ENCODE results near the gene PIKFYVE.

DNA sequence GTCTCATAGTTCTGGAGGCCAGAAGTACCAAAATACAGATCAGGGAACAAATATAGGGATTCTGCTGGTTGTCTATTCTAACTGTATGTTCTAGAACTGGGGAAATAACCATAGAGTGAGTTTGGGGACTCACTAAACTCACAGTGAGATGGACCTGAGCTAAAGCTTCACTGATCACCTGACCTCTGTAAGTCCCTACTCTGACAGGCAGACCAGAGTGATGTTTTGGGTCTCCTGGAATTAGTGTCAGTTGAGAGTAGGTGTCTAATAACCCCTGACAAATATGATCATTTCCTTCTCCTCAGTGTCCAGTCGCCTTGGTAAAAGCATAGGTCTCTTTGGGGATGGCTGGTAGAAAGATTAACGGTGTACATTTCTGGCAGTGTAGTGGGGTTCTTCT is 14.2 kb downstream of the PIKFYVE start:
- TF ChIP-seq, protein P1, sequence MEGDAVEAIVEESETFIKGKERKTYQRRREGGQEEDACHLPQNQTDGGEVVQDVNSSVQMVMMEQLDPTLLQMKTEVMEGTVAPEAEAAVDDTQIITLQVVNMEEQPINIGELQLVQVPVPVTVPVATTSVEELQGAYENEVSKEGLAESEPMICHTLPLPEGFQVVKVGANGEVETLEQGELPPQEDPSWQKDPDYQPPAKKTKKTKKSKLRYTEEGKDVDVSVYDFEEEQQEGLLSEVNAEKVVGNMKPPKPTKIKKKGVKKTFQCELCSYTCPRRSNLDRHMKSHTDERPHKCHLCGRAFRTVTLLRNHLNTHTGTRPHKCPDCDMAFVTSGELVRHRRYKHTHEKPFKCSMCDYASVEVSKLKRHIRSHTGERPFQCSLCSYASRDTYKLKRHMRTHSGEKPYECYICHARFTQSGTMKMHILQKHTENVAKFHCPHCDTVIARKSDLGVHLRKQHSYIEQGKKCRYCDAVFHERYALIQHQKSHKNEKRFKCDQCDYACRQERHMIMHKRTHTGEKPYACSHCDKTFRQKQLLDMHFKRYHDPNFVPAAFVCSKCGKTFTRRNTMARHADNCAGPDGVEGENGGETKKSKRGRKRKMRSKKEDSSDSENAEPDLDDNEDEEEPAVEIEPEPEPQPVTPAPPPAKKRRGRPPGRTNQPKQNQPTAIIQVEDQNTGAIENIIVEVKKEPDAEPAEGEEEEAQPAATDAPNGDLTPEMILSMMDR (IDR thresholded peaks at IDR 0.05; ENCODE audit: insufficient read depth, low read depth, low read length): no peak
- no peak for TF ChIP-seq EZH2 (IDR thresholded peaks at IDR 0.05; ENCODE audit: insufficient read depth, low read length)

All from astrocyte (in vitro differentiated cells and primary cell).